HPDE6-E6E7 (cell line): ENCODE data around the gene TNNI2.

Experiments
- DNase-seq: peaks from one replicate; pipeline ENCODE4 v3.0.0; 2011; ENCODE audit warnings: missing footprints; ENCODE audit errors: extremely low spot score

The TNNI2 gene

DNA sequence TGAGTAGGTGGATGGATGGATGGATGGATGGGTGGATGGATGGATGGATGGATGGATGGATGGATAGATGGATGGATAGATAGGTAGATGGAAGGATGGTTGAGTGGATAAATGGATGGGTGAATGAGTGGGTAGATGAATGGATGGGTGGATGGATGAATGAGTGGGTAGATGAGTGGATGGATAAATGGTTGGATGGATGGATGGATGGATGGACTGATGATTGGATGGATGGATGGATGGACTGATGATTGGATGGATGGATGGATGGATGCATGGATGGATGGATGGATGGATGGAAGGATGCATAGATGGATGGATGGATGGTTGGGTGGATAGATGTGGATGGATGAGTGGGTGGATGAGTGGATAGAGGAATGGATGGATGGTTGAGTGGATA, 17.2 kb upstream of the TNNI2 start:
- no peak for DNase-seq

DNA sequence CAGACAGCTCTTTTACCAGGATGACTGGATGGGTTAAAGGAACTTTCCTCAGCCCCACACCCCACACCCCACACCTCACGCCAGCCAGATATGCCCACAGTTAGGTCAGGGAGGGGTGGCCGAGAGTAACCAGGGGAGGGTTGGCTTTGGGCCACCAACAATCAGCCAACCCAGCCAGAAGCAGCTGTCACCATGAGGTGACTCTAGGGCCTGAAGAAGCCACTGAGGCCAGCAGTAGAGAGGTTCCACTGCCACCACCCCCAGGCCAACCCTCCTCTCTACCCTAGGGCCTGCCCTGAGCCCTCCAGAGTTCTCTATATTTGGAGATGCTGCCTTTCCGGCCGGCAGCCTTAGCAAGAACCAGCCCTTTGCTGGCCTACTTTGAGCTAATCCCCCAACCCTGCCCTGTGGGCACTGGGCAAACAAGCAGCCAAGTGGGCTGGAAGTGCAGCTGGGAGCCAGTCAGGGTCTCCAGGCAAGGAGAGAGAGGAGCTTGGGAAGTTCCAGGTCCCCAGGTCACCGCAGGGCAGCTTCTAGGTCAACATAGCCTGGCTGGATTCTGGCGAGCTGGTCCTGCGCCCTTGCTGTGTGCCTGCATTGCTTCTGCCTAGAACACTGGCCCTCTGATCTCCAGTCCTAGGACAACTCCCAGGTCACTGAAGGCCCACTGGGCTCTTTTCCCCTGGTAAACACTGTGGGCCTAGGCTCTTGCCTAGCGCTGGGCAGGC, 16.0 kb upstream of the TNNI2 start:
- no peak for DNase-seq

- no peak for DNase-seq
Measured at GRCh38 chr11:1823376-1824220, 15.2 kb upstream of the TNNI2 start.

DNA sequence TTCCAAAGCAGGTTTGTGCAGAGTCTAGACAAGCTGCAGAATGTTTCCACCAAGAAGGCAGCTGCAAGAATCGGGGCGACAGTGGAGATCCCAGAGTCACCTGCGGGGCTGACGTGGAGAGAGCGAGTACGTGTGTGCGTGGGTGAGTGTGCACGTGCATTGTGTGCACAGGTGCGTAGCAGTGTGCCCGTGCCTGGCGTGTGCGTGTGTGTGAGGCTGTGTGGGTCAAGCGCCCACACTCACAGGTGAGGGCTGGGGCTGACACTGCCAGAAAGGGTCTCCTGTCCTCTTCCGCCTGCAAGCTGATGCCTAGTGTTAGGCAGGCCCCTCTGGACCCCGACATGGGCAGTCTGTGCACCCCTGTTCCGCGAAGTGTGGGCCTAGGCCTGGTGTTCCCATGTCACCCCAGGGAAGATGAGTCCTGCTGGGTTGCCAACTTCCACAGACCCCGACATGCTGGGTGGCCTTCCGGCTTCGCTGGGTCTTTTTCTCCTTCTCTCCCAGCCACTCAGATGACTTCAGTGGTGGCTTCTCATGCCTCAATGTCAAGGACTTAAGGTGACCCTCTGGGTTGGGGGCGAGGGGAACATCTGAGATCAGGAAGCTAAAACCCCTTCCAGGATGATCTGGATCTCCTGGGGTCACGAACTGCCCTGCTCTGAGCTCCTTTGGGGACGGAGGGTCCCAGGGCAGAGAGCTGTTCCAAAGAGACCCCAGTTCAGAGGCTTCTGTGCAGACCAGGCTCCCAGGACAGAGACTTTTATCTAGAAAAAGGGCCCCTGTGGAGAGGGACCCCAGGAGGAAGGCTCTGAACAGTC, 14.4 kb upstream of the TNNI2 start:
- DNase-seq, result no peak

- no peak for DNase-seq
Measured at GRCh38 chr11:1825039-1825740, 13.6 kb upstream of the TNNI2 start.

GRCh38 chr11:1825785-1826451, 12.9 kb upstream of the TNNI2 start:
- DNase-seq, result no peak

DNA sequence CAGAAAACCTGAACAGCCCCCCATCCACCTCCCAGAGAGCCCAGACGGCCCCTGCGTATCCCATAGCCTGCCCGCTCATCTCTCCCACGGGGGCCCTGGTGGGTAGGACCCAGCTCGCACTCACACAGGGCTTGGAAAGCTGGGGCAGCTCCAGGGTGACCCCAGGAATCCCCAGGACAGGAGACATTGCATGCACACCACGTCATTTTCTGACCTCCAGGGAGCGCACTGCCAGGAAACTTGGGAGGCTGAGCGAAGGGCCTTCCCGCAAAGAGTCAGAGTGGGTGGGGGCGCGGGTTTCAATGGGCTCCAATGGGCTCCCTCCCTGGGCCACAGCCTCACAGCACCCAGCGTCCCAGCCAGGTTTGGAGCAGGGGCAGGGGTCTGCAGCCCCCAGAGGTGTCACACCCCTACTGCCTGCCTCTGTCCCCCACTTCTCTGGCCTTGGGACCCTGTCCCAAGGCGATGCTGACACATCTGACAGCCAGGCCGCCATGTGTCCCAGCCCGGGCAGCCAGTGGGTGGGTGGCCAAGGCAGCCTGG, 12.2 kb upstream of the TNNI2 start:
- DNase-seq, result no peak

- no peak for DNase-seq
Measured at GRCh38 chr11:1827095-1827813, 11.5 kb upstream of the TNNI2 start.

- DNase-seq, result no peak
Measured at GRCh38 chr11:1827931-1828330, 10.8 kb upstream of the TNNI2 start.

- no peak for DNase-seq
Measured at GRCh38 chr11:1828542-1828941, 10.2 kb upstream of the TNNI2 start.

GRCh38 chr11:1829039-1829820, 9.6 kb upstream of the TNNI2 start:
- peak; percentile 68 for DNase-seq

DNA sequence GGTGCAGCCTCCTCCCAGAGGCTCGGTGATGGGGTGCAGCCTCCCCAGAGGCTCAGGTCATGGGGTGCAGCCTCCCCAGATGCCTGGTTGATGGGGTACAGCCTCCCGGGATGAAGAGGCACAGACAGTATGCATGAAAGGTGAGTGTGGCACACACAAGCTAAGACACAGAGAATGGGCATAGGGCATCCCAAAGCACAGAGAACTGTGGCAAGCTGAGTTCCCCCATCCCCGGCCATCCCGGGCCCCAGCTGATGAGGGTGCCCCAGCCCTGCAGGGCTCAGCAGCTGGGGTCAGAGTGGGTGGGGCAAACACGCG, 8.8 kb upstream of the TNNI2 start:
- no peak for DNase-seq

DNA sequence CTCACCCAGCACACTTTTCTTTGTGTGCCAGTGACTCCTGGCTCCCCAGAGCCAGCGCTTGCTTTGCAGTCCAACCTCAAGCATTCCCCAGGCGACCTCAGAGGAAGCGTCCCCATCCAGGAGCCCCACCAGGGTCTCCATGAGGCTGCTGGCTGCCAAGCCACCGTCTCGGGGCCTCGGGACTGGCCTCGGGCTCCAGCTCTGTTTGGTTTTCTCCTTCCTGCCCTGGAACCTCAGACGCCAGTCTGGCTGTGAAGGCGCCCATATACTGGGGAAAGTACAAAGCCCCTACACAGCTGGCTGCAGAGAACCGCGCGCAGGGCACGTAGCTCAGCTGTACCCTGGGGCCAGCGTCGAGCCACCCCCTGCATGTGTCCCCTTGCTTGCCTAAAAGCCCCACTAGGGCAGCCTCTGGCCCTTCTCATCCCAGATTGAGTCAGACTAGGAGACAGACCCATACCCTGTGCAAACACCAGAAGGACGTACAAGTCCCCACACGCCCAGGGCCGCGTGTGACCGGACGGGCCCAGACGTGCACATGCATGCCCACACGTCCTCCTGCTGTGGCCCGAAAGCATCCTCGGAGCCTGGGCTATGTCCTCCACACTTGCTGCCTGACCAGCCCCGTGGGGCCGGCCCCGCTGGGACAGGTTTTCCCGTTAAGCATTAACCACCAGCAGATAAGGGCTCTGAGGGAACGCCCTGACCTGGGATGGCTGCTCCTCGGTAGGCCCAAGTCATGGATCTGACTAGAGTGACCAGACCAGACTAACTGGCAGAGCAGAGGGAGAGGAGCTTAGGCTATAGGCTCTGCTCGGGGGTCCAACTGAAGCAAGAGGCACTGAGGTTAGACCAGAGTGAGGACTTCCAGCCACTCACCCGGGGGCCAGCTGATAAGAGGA, 8.2 kb upstream of the TNNI2 start:
- peak; percentile 89 for DNase-seq

DNA sequence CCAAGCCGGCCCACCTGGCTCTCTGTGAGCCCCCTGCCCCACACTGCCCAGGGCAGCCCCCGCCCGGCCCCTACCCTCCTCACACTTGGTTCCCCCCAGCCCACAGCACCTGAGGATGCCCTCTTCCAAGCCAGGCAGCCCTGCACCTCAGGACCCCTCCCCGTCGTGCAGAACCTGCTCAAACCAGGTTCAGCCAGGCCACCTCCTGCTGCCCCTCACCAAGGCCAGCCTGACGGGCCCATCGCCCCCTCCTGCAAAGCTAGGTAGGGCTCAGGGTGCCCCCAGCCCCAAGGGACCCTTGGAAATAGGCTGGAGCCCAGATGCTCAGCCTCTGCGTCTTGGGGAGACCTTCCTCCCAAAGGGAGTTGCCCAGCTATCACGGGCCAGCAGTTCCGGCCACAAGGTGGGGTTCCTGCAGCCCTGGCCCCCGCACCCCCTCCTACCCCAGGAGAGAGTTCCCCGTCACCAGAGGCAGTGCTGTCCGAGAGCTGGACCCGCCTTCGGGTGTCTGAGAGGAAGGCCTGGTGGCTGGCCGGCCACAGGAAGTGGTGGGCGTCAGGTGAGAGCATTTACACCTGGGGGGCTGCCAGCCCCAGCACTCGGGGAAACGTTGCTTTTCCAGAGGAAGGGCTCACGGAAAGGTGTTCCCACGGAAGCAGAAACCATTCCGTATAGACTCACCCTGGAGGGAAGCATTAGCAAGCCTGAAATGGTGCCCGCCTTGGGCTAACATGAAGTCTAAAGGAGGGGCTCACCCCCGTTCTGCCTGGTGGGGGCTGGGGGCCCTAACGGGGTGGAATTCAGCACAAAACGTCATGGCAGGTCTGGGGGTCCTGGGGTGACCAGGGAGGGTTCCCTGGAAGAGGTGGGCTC, 7.2 kb upstream of the TNNI2 start:
- no peak for DNase-seq

GRCh38 chr11:1832211-1832919, 6.4 kb upstream of the TNNI2 start:
- DNase-seq, result no peak

GRCh38 chr11:1832920-1833295, 5.9 kb upstream of the TNNI2 start:
- no peak for DNase-seq

DNA sequence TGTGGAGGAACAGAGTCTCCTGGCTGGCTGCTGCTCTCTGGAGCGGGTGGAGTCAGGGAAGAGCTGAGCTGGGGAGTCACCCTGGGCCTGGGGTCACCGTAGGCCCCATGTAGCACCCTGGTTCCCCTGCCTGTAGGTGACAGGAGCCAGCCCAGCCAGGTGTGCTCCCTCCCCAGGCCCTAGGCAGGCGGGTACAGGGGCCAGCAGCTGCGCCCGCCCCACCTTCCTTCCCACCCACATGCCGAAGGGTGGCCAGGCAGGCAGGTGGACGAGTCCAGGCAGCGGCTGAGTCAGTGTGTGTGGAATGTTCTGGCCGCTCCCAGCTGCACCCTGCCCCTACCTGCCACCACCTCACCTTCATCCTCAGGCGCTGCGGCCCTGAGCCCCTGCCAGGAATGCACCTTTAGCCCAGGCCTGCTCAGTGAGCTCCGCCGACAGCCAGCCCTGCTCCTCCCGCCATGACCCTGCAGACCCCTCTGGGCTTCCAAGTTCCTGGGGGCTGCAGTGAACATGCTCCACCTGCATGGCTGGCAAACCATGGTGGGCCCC, 4.6 kb upstream of the TNNI2 start:
- peak; percentile 86 for DNase-seq
